ENCODE results near the gene SSBP2. TPM values are rescaled to one million over a fixed set of nuclear protein-coding genes. Genes with fewer than 3 reads are reported as not detected.

SSBP2 gene
- total RNA-seq, 4 donors from 2014 or later: 48.6 to 80.4 (median 71.9) TPM

DNA sequence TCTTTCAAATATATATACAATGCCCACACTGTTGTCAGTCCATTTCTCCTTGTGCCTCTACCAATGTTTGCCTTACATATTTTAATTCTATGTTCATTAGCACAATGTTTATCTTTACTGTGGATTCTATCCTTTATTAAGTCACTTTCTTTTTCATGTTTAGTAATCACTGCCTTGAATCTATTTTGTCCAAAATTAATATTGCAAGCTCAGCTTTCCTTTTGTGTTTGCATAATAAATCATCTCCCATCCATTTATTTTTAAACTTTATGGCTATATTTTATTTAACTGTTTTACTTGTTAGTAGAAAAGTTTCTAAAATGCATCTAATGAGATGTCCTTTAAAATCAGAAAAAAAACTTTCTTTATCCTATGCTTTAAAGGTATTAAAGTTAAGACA, 230.1 kb downstream of the SSBP2 start:
- TF ChIP-seq, protein P1, sequence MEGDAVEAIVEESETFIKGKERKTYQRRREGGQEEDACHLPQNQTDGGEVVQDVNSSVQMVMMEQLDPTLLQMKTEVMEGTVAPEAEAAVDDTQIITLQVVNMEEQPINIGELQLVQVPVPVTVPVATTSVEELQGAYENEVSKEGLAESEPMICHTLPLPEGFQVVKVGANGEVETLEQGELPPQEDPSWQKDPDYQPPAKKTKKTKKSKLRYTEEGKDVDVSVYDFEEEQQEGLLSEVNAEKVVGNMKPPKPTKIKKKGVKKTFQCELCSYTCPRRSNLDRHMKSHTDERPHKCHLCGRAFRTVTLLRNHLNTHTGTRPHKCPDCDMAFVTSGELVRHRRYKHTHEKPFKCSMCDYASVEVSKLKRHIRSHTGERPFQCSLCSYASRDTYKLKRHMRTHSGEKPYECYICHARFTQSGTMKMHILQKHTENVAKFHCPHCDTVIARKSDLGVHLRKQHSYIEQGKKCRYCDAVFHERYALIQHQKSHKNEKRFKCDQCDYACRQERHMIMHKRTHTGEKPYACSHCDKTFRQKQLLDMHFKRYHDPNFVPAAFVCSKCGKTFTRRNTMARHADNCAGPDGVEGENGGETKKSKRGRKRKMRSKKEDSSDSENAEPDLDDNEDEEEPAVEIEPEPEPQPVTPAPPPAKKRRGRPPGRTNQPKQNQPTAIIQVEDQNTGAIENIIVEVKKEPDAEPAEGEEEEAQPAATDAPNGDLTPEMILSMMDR (IDR thresholded peaks at IDR 0.05; ENCODE audit: low read depth): no peak

- TF ChIP-seq, protein P1 (IDR thresholded peaks at IDR 0.05; ENCODE audit: low read depth): no peak
These were observed 231.5 kb downstream of the SSBP2 start for GRCh38 chr5:81519217-81519905.

DNA sequence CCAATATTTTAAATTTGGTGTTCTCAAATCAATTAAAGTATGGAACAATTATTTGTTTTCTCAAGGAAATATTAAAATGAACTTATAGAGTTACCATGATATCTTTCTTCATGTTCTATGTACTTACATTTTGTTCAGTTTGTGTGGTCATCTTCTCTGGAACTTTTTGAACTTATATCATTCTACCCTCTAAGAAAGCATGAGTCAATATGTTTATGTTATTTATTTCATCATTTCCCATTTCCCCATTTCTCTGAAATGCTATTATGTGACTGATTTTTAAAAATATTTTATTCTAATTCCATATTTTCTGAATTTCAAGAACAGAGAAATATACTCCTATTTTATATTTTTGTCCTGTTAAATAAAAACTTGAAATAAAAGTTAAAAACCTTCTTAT, 233.4 kb downstream of the SSBP2 start:
- TF ChIP-seq, protein P1 (IDR thresholded peaks at IDR 0.05; ENCODE audit: low read depth): no peak

DNA sequence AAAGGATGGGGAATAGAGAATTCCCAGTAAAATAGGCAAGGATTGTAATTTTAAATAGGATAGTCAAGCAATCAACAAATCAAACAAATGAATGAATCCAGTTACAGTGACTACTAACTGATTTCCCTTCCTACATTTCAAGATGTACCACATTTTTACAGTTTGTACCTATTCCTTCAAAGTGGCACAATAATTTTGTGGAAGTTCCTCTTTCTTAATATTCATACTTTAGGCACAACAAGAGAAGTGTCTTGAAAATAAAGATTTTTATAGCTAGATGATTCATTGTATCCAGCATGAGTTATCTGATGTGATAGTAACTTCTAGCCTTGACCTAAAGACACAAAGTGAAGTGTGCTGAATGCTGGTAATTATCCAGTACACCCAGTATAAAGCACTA, 234.8 kb downstream of the SSBP2 start:
- TF ChIP-seq, protein P1 (IDR thresholded peaks at IDR 0.05; ENCODE audit: low read depth): no peak

- TF ChIP-seq, protein P1 (IDR thresholded peaks at IDR 0.05; ENCODE audit: low read depth): no peak
These were observed 236.9 kb downstream of the SSBP2 start for GRCh38 chr5:81513982-81514381.

DNA sequence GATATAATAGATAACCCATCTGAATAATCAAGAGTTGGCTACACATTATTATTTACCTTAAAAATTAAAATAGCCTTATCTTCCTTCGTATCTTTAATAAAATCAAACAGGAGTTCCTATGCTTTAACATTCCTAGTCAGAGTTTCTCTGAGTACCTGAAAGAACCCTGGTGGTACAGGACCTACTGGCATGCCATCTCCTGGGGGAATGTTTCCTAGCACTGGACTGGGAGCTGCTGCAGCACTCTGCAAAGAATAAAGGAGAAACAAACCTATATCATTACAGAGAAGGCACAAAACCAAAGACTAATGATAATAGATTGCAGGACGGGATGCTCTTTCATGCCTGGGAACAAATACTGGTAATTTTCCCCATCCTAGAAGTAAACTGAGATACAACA, 237.4 kb downstream of the SSBP2 start:
- TF ChIP-seq, protein P1 (IDR thresholded peaks at IDR 0.05; ENCODE audit: low read depth): no peak

DNA sequence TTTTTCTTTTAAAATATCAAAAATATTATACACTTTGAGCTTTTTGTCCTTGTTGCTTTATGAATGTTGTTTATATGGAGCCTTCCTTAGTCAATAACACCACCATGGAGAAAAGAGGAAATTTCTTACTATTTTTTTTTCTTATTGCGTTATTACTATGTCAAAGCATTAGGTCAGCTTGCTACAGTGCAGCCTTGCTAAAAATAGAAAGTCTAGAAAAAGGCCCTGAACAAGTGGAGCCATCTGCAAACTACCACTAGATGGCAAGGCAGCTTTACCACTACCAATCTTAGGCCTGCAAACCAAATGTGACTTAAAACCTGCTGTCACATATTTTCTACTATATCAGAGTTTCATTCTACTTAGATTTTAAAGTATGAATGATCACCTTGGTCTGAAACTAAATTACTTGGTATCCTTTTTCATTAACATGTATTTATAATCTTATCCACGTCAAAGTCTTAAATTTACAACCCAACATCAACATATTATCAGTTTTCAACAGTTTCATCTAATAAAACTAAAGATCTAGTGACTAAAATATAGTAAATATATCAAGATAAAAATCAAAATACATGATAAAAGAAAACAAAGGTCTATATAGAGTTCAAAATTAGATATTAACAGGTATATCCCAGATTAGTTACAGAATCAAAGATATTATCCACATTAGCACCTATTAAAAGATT, 243.9 kb downstream of the SSBP2 start:
- TF ChIP-seq, protein P1 (IDR thresholded peaks at IDR 0.05; ENCODE audit: low read depth): no peak

All from subcutaneous adipose tissue (tissue), 4 donors.